ENCODE results near the gene DUOXA2. TPM values are rescaled to one million over a fixed set of nuclear protein-coding genes. Genes with fewer than 3 reads are reported as not detected.
"Not testable (repeated sequence)": the region's sequence is repeated elsewhere in the genome, so short reads cannot be mapped to it uniquely, and the experiment has no call there.

DUOXA2 gene
- total RNA-seq (not detected), polyA plus RNA-seq (not detected)
- long read RNA-seq, donor 1 = 0 reads
- long read RNA-seq, donor 2 = 0 reads
- long read RNA-seq, donor 3 = 0 reads

DNA sequence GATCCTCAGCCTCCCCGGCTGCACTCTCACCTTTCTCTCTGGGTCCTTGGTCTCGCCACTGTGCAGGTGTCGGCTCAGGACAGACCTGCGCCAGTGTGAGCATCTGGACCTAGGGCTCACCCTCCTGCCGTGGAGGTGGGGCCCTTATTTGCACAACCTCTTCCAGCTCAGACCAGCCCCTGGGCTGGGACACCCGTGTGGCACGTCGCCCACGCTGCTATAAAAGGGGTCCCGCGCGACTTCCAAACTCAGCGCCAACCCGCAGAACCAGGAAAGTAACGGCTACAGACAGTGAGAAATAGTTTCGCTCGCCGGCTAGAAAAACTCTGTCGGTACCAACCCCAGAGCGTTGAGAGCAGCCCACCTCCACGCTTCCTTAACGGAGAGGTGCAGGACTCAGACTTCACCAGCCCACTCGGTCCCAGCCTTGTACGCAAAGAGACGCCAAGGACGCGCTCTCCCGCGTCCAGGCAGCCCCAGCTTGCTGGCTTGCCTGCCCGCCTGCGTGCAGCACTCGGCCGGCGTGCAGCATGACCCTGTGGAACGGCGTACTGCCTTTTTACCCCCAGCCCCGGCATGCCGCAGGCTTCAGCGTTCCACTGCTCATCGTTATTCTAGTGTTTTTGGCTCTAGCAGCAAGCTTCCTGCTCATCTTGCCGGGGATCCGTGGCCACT lies at the start of gene DUOXA2, which contains the start of gene DUOX2:
Gene DUOXA2, plus strand, starts transcription at position 251 of the 675 bp plus-strand sequence. Its CDS starts 280 bp downstream, at position 531.
Gene DUOX2, minus strand, starts transcription at position 97 of the 675 bp plus-strand sequence. CDS start 761 bp downstream, outside the sequence.
- H3K36me3 ChIP-seq = no peaks in the 10 kb centered on the region
- intact Hi-C loops (cut with DNase I) = loop anchor here in 2 of 10 donors (10.0 kb wide), 2 partner anchors 69 to 79 kb away; no protein-coding TSS in a partner anchor
- WGBS, 2 donors = 2 to 3% methylated on average over 42 of the region's 42 CpGs
- H3K27me3 ChIP-seq = peaks cover 39 to 95% (median 85%) of the 10 kb centered on the region in 7 donors
- ATAC-seq (no peak), DNase-seq (no peak)
- H3K4me3 ChIP-seq = peak within 1 kb of the TSS in 6 of 10 donors; percentile 3 to 30 (median 10)
- H3K9me3 ChIP-seq = no peaks in the 10 kb centered on the region
- no peak within 1 kb of the TSS for H3K27ac ChIP-seq
- TF ChIP-seq, protein P1, sequence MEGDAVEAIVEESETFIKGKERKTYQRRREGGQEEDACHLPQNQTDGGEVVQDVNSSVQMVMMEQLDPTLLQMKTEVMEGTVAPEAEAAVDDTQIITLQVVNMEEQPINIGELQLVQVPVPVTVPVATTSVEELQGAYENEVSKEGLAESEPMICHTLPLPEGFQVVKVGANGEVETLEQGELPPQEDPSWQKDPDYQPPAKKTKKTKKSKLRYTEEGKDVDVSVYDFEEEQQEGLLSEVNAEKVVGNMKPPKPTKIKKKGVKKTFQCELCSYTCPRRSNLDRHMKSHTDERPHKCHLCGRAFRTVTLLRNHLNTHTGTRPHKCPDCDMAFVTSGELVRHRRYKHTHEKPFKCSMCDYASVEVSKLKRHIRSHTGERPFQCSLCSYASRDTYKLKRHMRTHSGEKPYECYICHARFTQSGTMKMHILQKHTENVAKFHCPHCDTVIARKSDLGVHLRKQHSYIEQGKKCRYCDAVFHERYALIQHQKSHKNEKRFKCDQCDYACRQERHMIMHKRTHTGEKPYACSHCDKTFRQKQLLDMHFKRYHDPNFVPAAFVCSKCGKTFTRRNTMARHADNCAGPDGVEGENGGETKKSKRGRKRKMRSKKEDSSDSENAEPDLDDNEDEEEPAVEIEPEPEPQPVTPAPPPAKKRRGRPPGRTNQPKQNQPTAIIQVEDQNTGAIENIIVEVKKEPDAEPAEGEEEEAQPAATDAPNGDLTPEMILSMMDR (IDR thresholded peaks at IDR 0.05) = no peak
- H3K4me1 ChIP-seq = peaks cover 8 to 45% (median 22%) of the 10 kb centered on the region in 9 donors

GRCh38 chr15:45064386-45064785 lies 49.7 kb upstream of the DUOXA2 start:
- WGBS, 2 donors = 89 to 91% methylated on average over 4 of the region's 4 CpGs
- intact Hi-C loops (cut with DNase I) = no loop called here
- TF ChIP-seq, protein P1 (IDR thresholded peaks at IDR 0.05) = no peak

DNA sequence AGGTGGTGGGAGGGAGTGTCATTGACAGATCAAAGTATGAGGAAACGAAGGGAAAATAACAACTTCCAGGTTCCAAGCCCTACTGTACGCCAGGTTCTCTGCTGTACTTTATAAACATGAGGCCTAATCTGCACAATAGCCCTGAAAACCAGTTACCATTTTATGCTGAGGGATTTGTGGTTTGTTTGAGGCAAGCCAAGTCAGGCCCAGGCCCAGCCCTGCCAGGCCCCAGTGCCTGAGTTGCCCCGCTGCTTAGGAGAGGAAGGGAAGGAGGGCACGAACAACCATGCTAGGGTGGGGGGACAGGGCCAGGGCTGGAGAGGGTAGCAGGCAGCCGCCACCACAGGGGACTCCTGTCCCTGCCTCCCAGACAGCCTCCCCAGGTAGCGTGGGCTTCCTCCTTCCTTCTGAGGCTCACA lies 44.2 kb upstream of the DUOXA2 start:
- H3K4me3 ChIP-seq; H3K4me1 ChIP-seq; intact Hi-C loops (cut with DNase I); H3K27me3 ChIP-seq; H3K27ac ChIP-seq; DNase-seq; H3K9me3 ChIP-seq: not testable (repeated sequence)
- peaks cover 0 to 11% (median 0%) of the 10 kb centered on the region in 9 donors for H3K36me3 ChIP-seq
- WGBS, 2 donors = 87 to 89% methylated on average over 4 of the region's 6 CpGs
- ATAC-seq = peak in 1 of 8 donors; percentile 40

More at GRCh38 chr15:45064386-45064785, 49.7 kb upstream of the DUOXA2 start:
- Histone ChIP-seq H3K27me3 (no peaks in the 10 kb centered on the region), H3K4me1 (peaks cover 0 to 8% (median 0%) of the 10 kb centered on the region in 9 donors), H3K9me3 (peaks cover 0 to under 1% (median 0%) of the 10 kb centered on the region in 11 donors), H3K36me3 (peaks cover 0 to 9% (median 0%) of the 10 kb centered on the region in 9 donors), H3K4me3 (no peak overlapping the region), H3K27ac (no peak overlapping the region)
- DNase-seq = no peak
- no peak for ATAC-seq

- H3K36me3 ChIP-seq; intact Hi-C loops (cut with DNase I); H3K9me3 ChIP-seq; H3K27me3 ChIP-seq; DNase-seq; ATAC-seq; H3K4me3 ChIP-seq; H3K27ac ChIP-seq: not testable (repeated sequence)
- H3K4me1 ChIP-seq = peaks cover 0 to 12% (median 0%) of the 10 kb centered on the region in 9 donors
Measured at GRCh38 chr15:45073602-45074001, 40.5 kb upstream of the DUOXA2 start.

GRCh38 chr15:45075440-45076320 lies 38.4 kb upstream of the DUOXA2 start:
- WGBS, 2 donors = 94 to 100% methylated on average over 1 of the region's 9 CpGs
- H3K27ac ChIP-seq; H3K9me3 ChIP-seq; H3K27me3 ChIP-seq; ATAC-seq; H3K4me3 ChIP-seq; DNase-seq; H3K36me3 ChIP-seq; intact Hi-C loops (cut with DNase I): not testable (repeated sequence)
- peaks cover 0 to 26% (median 2%) of the 10 kb centered on the region in 9 donors for H3K4me1 ChIP-seq

GRCh38 chr15:45077391-45077790 lies 36.7 kb upstream of the DUOXA2 start:
- WGBS, 2 donors = 49 to 53% methylated on average over 2 of the region's 2 CpGs
- H3K4me3 ChIP-seq; intact Hi-C loops (cut with DNase I); H3K27me3 ChIP-seq; H3K36me3 ChIP-seq; H3K9me3 ChIP-seq: not testable (repeated sequence)
- Histone ChIP-seq H3K4me1 (peaks cover 0 to 32% (median 2%) of the 10 kb centered on the region in 9 donors), H3K27ac (peak overlapping the region in 7 of 10 donors; percentile 31 to 52 (median 47))
- ATAC-seq (peak; percentile 46 to 86 (median 64)), DNase-seq (peak in 1 of 2 donors; percentile 46)

- H3K27ac ChIP-seq; H3K27me3 ChIP-seq; H3K9me3 ChIP-seq; DNase-seq; ATAC-seq; intact Hi-C loops (cut with DNase I); H3K4me3 ChIP-seq; H3K36me3 ChIP-seq: not testable (repeated sequence)
- H3K4me1 ChIP-seq = peaks cover 0 to 32% (median 2%) of the 10 kb centered on the region in 9 donors
- WGBS, 2 donors = 29 to 44% methylated on average over 5 of the region's 5 CpGs
Measured at GRCh38 chr15:45079201-45079600, 34.9 kb upstream of the DUOXA2 start.

GRCh38 chr15:45079628-45080246 lies 34.4 kb upstream of the DUOXA2 start:
- intact Hi-C loops (cut with DNase I); DNase-seq; H3K27ac ChIP-seq; H3K9me3 ChIP-seq; H3K27me3 ChIP-seq; H3K4me3 ChIP-seq; H3K36me3 ChIP-seq: not testable (repeated sequence)
- whole genome bisulfite sequencing, 2 donors = 38 to 50% methylated on average over 5 of the region's 5 CpGs
- H3K4me1 ChIP-seq = peaks cover 0 to 32% (median 2%) of the 10 kb centered on the region in 9 donors
- peak in 3 of 8 donors; percentile 12 to 63 (median 18) for ATAC-seq

Measured in heart right ventricle (tissue), 16 donors.